ENCODE results near the gene HSFX4. TPM values are rescaled to one million over a fixed set of nuclear protein-coding genes. Genes with fewer than 3 reads are reported as not detected.

Gene HSFX4
- total and polyA plus RNA-seq, 9 of the 15 experiments (the other 6 are each of a cell fraction or from before 2014, with no cell fraction given): 0.10 to 0.24 (median 0.14) TPM; not detected in 6

DNA sequence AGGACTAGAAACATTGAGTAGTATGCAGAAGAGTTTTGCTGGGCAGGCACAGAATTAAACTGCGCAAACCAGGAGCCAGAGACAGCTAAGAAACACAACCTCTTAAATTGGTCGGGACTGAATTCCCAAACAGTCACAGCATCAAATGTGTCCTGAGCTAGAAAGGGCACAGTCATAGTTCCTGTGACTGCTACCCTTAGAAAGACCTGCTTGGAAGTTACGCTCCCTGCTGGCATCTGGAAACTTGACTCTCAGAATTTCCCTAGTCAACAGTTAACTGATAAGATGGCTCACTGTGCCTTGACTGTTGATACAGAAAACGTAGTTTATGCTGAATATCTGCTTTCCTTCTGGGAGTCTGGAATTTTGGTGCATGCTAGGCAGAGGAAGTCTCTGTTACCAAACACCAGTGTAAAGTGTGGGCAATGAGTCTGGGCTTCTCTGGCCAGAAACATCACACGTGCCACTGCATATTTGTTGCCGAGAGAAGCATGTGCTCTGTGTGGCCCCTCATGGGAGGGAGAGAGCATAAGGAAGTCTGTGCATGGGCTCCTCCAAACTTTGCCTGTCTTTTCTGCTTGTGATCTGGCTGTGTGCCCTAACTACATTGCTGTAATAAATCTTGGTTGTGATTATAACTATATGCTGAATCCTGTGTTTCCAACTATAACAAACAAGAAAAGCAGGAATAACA is 20.5 kb downstream of the HSFX4 start:
- ATAC-seq (no peak), FAIRE-seq (no peak), DNase-seq (ENCODE audit: extremely low read depth in 1 of 4, low spot score in 3 of 4) (no peak)
- intact Hi-C loops (cut with micrococcal nuclease): loop anchor here (5.0 to 10.0 kb wide), 3 partner anchors 73 to 735 kb away; no protein-coding TSS in a partner anchor
- Histone ChIP-seq H4K20me1 (replicated peaks; ENCODE audit: control insufficient read depth, insufficient read depth, low read length) (no peaks in the 10 kb centered on the region), H2AFZ (ENCODE audit: low read depth, low read length) (no peak overlapping the region), H3K9me3 (replicated peaks; ENCODE audit: control insufficient read depth, insufficient read depth, low read depth, low read length) (no peaks in the 10 kb centered on the region), H3K27me3 (ENCODE audit: control insufficient read depth in 2 of 2, insufficient read depth in 2 of 2, low read length in 2 of 2) (no peaks in the 10 kb centered on the region), H3K9ac (ENCODE audit: insufficient read depth in 1 of 2, low read depth in 2 of 2, low read length in 2 of 2) (no peak overlapping the region), H3K27ac (ENCODE audit: extremely low read depth, low read depth, low read length) (no peak overlapping the region), H3K9me1 (ENCODE audit: control insufficient read depth, insufficient read depth, low read length) (no peaks in the 10 kb centered on the region), H3K79me2 (ENCODE audit: control insufficient read depth, insufficient read depth, low read length) (no peaks in the 10 kb centered on the region), H3K4me2 (ENCODE audit: insufficient read depth, low read length) (no peak overlapping the region), H3K4me1 (replicated peaks in 1 of 2; ENCODE audit: control insufficient read depth in 2 of 2, insufficient read depth in 2 of 2, low read length in 2 of 2) (no peaks in the 10 kb centered on the region), H3K36me3 (ENCODE audit: control insufficient read depth, insufficient read depth, low read length) (peaks cover 8% of the 10 kb centered on the region; the same call in 1 of the 3 replicates), H3K4me3 (no peak overlapping the region)
- ChIA-PET CTCF (ENCODE audit: low intra/inter-chr PET ratio) (interaction anchor here (0.6 kb wide), 1 partner anchor 733 kb away, joined by 3 read pairs; no protein-coding TSS in a partner anchor), POLR2A (no interaction called here)
- no TSS peak for BruUV-seq (replicated peaks)
- 63% methylated on average over 6 of the region's 6 CpGs for WGBS (ENCODE audit: insufficient coverage, low coverage, missing lambda C conversion rate)
- in situ Hi-C loops (cut with MboI): loop anchor here (10.0 to 25.0 kb wide), 2 partner anchors 415 to 762 kb away; no protein-coding TSS in a partner anchor
- TF ChIP-seq SIRT6 (IDR thresholded peaks at IDR 0.05; ENCODE audit: low read depth, low read length) (no peak), HINFP (tag; conservative IDR thresholded peaks at IDR 0.05; ENCODE audit: low read depth) (no peak), RERE (CRISPR knock-in tag; IDR thresholded peaks at IDR 0.05; ENCODE audit: borderline replicate concordance) (no peak), BACH1 (tag; IDR thresholded peaks at IDR 0.05) (no peak), CTCF (IDR thresholded peaks at IDR 0.05 in 2 of 3, conservative IDR thresholded peaks at IDR 0.05 in 1 of 3; ENCODE audit: insufficient read depth in 2 of 3, low read depth in 1 of 3, low read length in 3 of 3) (peak in 1 of 3 experiments; percentile 8; a peak in 1 of 6 replicates)
- TF ChIP-seq, protein P1, sequence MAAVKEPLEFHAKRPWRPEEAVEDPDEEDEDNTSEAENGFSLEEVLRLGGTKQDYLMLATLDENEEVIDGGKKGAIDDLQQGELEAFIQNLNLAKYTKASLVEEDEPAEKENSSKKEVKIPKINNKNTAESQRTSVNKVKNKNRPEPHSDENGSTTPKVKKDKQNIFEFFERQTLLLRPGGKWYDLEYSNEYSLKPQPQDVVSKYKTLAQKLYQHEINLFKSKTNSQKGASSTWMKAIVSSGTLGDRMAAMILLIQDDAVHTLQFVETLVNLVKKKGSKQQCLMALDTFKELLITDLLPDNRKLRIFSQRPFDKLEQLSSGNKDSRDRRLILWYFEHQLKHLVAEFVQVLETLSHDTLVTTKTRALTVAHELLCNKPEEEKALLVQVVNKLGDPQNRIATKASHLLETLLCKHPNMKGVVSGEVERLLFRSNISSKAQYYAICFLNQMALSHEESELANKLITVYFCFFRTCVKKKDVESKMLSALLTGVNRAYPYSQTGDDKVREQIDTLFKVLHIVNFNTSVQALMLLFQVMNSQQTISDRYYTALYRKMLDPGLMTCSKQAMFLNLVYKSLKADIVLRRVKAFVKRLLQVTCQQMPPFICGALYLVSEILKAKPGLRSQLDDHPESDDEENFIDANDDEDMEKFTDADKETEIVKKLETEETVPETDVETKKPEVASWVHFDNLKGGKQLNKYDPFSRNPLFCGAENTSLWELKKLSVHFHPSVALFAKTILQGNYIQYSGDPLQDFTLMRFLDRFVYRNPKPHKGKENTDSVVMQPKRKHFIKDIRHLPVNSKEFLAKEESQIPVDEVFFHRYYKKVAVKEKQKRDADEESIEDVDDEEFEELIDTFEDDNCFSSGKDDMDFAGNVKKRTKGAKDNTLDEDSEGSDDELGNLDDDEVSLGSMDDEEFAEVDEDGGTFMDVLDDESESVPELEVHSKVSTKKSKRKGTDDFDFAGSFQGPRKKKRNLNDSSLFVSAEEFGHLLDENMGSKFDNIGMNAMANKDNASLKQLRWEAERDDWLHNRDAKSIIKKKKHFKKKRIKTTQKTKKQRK (IDR thresholded peaks at IDR 0.05; ENCODE audit: borderline replicate concordance, low read depth, low read length): no peak

Measured in K562 (cell line).